IMR-90 (cell line): ENCODE measurements around the gene C10orf90.

ENCODE experiments used
- BHLHE40 ChIP-seq: fragments of 150-350 bp; IDR thresholded peaks from 2 replicates; pipeline ENCODE4 v1.6.1; 2016; ENCODE audit warnings: mild to moderate bottlenecking, low read depth, low read length
- MAFK ChIP-seq: IDR thresholded peaks from 2 replicates; pipeline ENCODE4 v1.6.1; 2012; ENCODE audit warnings: low read depth, low read length, improper control_type of control experiment
- MXI1 ChIP-seq: IDR thresholded peaks from 2 replicates; pipeline ENCODE4 v1.6.1; 2012; ENCODE audit warnings: low read depth, mild to moderate bottlenecking, low read length, moderate library complexity, borderline replicate concordance
- NFE2L2 ChIP-seq: fragments of 150-350 bp; IDR thresholded peaks from 2 replicates; pipeline ENCODE4 v1.6.1; 2016; ENCODE audit warnings: low read depth, mild to moderate bottlenecking, low read length
- POLR2A ChIP-seq: IDR thresholded peaks from 2 replicates; pipeline ENCODE4 v1.6.1; 2012; ENCODE audit warnings: mild to moderate bottlenecking, low read depth, low read length
- RAD21 ChIP-seq: IDR thresholded peaks from 2 replicates; pipeline ENCODE4 v1.6.1; 2012; ENCODE audit warnings: low read length, improper control_type of control experiment
- SMC3 ChIP-seq: fragments of 150-350 bp; IDR thresholded peaks from 2 replicates; pipeline ENCODE4 v1.6.1; 2016; ENCODE audit warnings: low read depth, mild to moderate bottlenecking, antibody characterized with exemption, low read length, moderate library complexity
- TF ChIP-seq, protein P1 (sequence below): conservative IDR thresholded peaks from 2 replicates; pipeline ENCODE4 v1.5.1; 2012; ENCODE audit warnings: mild to moderate bottlenecking, low read depth, low read length, improper control_type of control experiment
- TF ChIP-seq, protein P2 (sequence below): fragments of 150-350 bp; IDR thresholded peaks from 2 replicates; pipeline ENCODE4 v1.6.1; 2017; ENCODE audit warnings: mild to moderate bottlenecking, antibody characterized with exemption, low read length, low read depth

DNA sequence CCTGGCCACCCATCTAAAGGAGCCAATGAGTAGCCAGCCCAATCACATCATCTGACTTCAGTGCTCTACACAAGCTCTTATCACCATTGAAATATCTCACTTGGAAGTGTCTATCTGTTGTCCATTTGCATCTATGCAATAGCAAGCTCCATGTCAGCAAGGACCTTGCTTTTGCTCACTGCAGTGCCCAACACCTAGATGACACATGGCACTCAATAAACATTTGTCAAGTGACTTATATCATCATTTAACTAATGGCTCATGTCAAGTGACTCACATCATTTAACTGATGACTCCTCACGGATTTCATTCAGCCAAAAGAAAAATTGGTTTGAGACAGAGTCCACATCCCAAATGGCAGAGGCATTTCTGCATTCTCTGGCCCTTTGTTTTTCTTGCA lies 189.3 kb downstream of the C10orf90 start:
- TF ChIP-seq MXI1 (no peak), NFE2L2 (no peak), SMC3 (no peak), MAFK (no peak), RAD21 (no peak), POLR2A (no peak), BHLHE40 (no peak)
- TF ChIP-seq, protein P1, sequence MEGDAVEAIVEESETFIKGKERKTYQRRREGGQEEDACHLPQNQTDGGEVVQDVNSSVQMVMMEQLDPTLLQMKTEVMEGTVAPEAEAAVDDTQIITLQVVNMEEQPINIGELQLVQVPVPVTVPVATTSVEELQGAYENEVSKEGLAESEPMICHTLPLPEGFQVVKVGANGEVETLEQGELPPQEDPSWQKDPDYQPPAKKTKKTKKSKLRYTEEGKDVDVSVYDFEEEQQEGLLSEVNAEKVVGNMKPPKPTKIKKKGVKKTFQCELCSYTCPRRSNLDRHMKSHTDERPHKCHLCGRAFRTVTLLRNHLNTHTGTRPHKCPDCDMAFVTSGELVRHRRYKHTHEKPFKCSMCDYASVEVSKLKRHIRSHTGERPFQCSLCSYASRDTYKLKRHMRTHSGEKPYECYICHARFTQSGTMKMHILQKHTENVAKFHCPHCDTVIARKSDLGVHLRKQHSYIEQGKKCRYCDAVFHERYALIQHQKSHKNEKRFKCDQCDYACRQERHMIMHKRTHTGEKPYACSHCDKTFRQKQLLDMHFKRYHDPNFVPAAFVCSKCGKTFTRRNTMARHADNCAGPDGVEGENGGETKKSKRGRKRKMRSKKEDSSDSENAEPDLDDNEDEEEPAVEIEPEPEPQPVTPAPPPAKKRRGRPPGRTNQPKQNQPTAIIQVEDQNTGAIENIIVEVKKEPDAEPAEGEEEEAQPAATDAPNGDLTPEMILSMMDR: no peak
- TF ChIP-seq, protein P2, sequence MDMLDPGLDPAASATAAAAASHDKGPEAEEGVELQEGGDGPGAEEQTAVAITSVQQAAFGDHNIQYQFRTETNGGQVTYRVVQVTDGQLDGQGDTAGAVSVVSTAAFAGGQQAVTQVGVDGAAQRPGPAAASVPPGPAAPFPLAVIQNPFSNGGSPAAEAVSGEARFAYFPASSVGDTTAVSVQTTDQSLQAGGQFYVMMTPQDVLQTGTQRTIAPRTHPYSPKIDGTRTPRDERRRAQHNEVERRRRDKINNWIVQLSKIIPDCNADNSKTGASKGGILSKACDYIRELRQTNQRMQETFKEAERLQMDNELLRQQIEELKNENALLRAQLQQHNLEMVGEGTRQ: no peak
